Stimulated activated CD4-positive, alpha-beta T cell treated with anti-CD3 and anti-CD28 coated beads, Interleukin-4, amount 100 ng/mL, for 1 hour (primary cell): ENCODE measurements around the gene DUSP22.
"Not testable (repeated sequence)": the region's sequence is repeated elsewhere in the genome, so short reads cannot be mapped to it uniquely, and the experiment has no call there.

Experiments
- DNase-seq: peaks from one replicate; pipeline ENCODE4 v3.0.0-alpha.2; 2020

Gene DUSP22

GRCh38 chr6:313917-314316 is 21.6 kb downstream of the DUSP22 start:
- no peak for DNase-seq

- no peak for DNase-seq
Measured at GRCh38 chr6:314377-314776, 22.1 kb downstream of the DUSP22 start.

GRCh38 chr6:315226-315625 is 22.9 kb downstream of the DUSP22 start:
- DNase-seq, result no peak

- DNase-seq, result no peak
Measured at GRCh38 chr6:315921-316752, 23.9 kb downstream of the DUSP22 start.

GRCh38 chr6:316753-317038 is 24.4 kb downstream of the DUSP22 start:
- DNase-seq, result no peak

- no peak for DNase-seq
Measured at GRCh38 chr6:317060-317447, 24.8 kb downstream of the DUSP22 start.

GRCh38 chr6:317448-318144 is 25.3 kb downstream of the DUSP22 start:
- DNase-seq, result no peak

- no peak for DNase-seq
Measured at GRCh38 chr6:318243-318890, 26.1 kb downstream of the DUSP22 start.

GRCh38 chr6:319177-320131 is 27.2 kb downstream of the DUSP22 start:
- DNase-seq, result no peak

GRCh38 chr6:320351-321157 is 28.3 kb downstream of the DUSP22 start:
- no peak for DNase-seq

GRCh38 chr6:321158-321438 is 28.8 kb downstream of the DUSP22 start:
- DNase-seq, result no peak

GRCh38 chr6:321536-322258 is 29.4 kb downstream of the DUSP22 start:
- no peak for DNase-seq

- no peak for DNase-seq
Measured at GRCh38 chr6:322259-322930, 30.1 kb downstream of the DUSP22 start.

GRCh38 chr6:322940-323729 is 30.8 kb downstream of the DUSP22 start:
- no peak for DNase-seq

GRCh38 chr6:323730-324088 is 31.4 kb downstream of the DUSP22 start:
- DNase-seq, result no peak

- no peak for DNase-seq
Measured at GRCh38 chr6:324116-324728, 31.9 kb downstream of the DUSP22 start.

GRCh38 chr6:324729-325125 is 32.4 kb downstream of the DUSP22 start:
- no peak for DNase-seq

- DNase-seq, result not testable (repeated sequence)
Measured at GRCh38 chr6:325161-325860, 33.0 kb downstream of the DUSP22 start.

- not testable (repeated sequence) for DNase-seq
Measured at GRCh38 chr6:326066-326465, 33.8 kb downstream of the DUSP22 start.
